Muscle layer of duodenum (tissue), 2 donors: ENCODE data around the gene CNDP2.
A peak's percentile ranks its signal among the peaks of the same experiment; 100 is the strongest.
"Not testable (repeated sequence)": the region's sequence is repeated elsewhere in the genome, so short reads cannot be mapped to it uniquely, and the experiment has no call there.

Experiments used
- H3K27ac ChIP-seq: one replicate; pipeline ENCODE4 v1.7.0; 2013; ENCODE audit warnings: mild to moderate bottlenecking, low read length
- H3K27me3 ChIP-seq: one replicate; pipeline ENCODE4 v1.7.0; 2013; ENCODE audit warnings: low read depth, mild to moderate bottlenecking, control low read depth, low read length
- H3K36me3 ChIP-seq, 2 donors: one replicate each; pipeline ENCODE4 v1.7.0; 2013; ENCODE audit warnings: low read length in 2 of 2, control low read depth in 1 of 2, mild to moderate bottlenecking in 1 of 2; ENCODE audit not compliant: insufficient read depth in 2 of 2, control insufficient read depth in 1 of 2
- H3K4me1 ChIP-seq, 2 donors: one replicate each; pipeline ENCODE4 v1.7.0; 2013; ENCODE audit warnings: low read length in 2 of 2, mild to moderate bottlenecking in 2 of 2, control low read depth in 1 of 2, moderate library complexity in 1 of 2; ENCODE audit not compliant: insufficient read depth in 2 of 2, control insufficient read depth in 1 of 2
- H3K4me3 ChIP-seq, 2 donors: one replicate each; pipeline ENCODE4 v1.7.0; 2013; ENCODE audit warnings: low read length in 2 of 2, low read depth in 1 of 2, mild to moderate bottlenecking in 1 of 2
- H3K9me3 ChIP-seq, 2 donors: one replicate each; pipeline ENCODE4 v1.7.0; 2013; ENCODE audit warnings: low read length in 2 of 2, control low read depth in 1 of 2, mild to moderate bottlenecking in 1 of 2; ENCODE audit not compliant: control insufficient read depth in 1 of 2
- donor health status: healthy.

Gene CNDP2

GRCh38 chr18:74489676-74490075, 6.5 kb upstream of the CNDP2 start:
- H3K9me3 ChIP-seq, result no peaks in the 10 kb centered on the region
- H3K4me3 ChIP-seq, result no peak overlapping the region
- H3K27me3 ChIP-seq, result no peaks in the 10 kb centered on the region
- no peaks in the 10 kb centered on the region for H3K36me3 ChIP-seq
- no peak overlapping the region for H3K27ac ChIP-seq
- H3K4me1 ChIP-seq, result peaks cover 0 to 12% of the 10 kb centered on the region in 2 donors

GRCh38 chr18:74492259-74492658, 3.9 kb upstream of the CNDP2 start:
- H3K27me3 ChIP-seq, result no peaks in the 10 kb centered on the region
- no peak overlapping the region for H3K4me3 ChIP-seq
- H3K27ac ChIP-seq, result no peak overlapping the region
- peaks cover 0 to 3% of the 10 kb centered on the region in 2 donors for H3K36me3 ChIP-seq
- H3K4me1 ChIP-seq, result peaks cover 3 to 6% of the 10 kb centered on the region in 2 donors
- H3K9me3 ChIP-seq, result no peaks in the 10 kb centered on the region

- no peak overlapping the region for H3K27ac ChIP-seq
- H3K27me3 ChIP-seq, result no peaks in the 10 kb centered on the region
- no peaks in the 10 kb centered on the region for H3K9me3 ChIP-seq
- H3K36me3 ChIP-seq, result peaks cover 0 to 3% of the 10 kb centered on the region in 2 donors
- H3K4me1 ChIP-seq, result peaks cover 8 to 15% of the 10 kb centered on the region in 2 donors
- H3K4me3 ChIP-seq, result no peak overlapping the region
Measured at GRCh38 chr18:74493689-74494088, 2.5 kb upstream of the CNDP2 start.

DNA sequence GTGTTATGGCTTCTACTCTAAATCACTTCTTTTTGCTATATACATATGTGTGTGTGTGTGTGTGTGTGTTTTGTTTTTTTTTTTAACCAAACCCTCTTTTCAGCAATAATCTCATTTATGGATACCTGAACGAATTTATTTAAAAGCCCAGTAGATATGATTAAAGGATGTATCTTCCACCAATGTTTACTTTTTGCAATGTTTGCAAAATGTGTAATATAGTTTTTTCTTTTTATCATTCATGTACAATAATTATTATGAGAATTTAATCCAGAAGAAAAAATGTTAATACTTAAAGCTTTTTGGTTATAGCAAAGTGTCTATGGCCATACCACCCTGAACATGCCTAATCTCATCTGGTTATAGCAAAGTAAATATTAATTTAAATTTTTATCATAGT, 1.6 kb upstream of the CNDP2 start:
- H3K27me3 ChIP-seq, result no peaks in the 10 kb centered on the region
- no peak overlapping the region for H3K4me3 ChIP-seq
- peaks cover 16 to 19% of the 10 kb centered on the region in 2 donors for H3K4me1 ChIP-seq
- H3K36me3 ChIP-seq, result peaks cover 0 to 3% of the 10 kb centered on the region in 2 donors
- H3K27ac ChIP-seq, result no peak overlapping the region
- H3K9me3 ChIP-seq, result no peaks in the 10 kb centered on the region

DNA sequence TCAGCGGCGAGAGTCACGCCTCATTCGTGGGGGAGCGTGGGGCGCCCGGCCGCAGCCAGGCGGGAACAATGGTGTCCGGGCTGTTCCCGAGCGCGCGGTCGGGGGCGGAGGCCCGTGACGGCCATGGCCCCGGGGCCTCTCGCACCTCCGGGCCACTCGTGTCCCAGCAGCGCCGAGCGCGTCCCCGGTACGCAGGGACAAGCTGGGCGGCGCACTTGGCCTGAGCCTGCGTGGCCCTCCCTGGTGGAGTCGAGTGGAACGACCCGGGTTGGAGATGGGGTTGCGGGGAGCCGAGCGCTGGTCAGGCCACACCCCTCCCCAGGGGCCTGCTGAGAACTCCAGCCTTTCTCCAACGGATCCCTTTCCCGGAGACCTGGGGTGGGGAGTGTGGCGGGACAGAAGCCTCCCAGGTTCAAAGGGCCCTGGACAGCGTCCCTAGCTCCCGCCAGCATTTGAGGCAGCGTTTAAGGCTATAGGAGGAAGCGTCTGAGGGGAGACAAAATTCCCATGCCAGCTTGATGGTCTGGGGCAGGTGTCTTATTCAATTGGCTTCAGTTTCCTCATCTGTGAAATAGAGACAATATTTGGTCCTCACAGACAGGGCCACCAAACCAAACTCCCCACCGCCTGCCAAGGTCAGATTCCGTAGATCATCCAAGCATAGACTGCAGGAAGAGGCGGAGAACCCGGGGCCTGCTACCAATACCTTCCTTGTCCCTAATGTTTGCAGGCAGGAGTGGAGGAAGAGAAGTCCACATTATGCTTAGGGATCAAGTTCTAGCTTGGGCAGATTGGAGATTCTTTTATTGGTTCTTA, 553 bp downstream of the CNDP2 start:
- peak overlapping the region; percentile 89 to 90 for H3K4me3 ChIP-seq
- H3K27me3 ChIP-seq, result no peaks in the 10 kb centered on the region
- H3K4me1 ChIP-seq, result peaks cover 17 to 19% of the 10 kb centered on the region in 2 donors
- peak overlapping the region; percentile 90 for H3K27ac ChIP-seq
- H3K36me3 ChIP-seq, result peaks cover 8 to 14% of the 10 kb centered on the region in 2 donors
- no peaks in the 10 kb centered on the region for H3K9me3 ChIP-seq

DNA sequence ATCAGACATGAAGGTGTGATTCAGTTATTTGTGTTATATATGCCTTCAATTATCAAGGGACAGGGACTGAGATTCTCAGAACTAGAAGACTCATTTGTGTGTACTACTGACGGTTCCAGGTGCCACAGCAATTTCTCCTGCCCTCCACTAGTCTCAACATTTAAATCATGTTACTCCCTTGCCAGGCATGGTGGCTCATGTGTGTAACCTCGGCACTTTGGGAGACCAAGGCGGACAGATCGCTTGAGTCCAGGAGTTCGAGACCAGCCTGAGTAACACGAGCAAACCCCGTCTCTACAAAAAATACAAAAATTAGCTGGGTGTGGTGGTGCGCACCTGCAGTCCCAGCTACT, 1.1 kb downstream of the CNDP2 start:
- peaks cover 12 to 19% of the 10 kb centered on the region in 2 donors for H3K36me3 ChIP-seq
- no peaks in the 10 kb centered on the region for H3K27me3 ChIP-seq
- H3K4me1 ChIP-seq, result peaks cover 17 to 19% of the 10 kb centered on the region in 2 donors
- peak overlapping the region; percentile 89 to 90 for H3K4me3 ChIP-seq
- H3K27ac ChIP-seq, result peak overlapping the region; percentile 90
- H3K9me3 ChIP-seq, result no peaks in the 10 kb centered on the region

GRCh38 chr18:74497778-74498177, 1.6 kb downstream of the CNDP2 start:
- Histone ChIP-seq H3K27me3 (no peaks in the 10 kb centered on the region), H3K4me3 (no peak overlapping the region), H3K36me3 (peaks cover 17 to 19% of the 10 kb centered on the region in 2 donors), H3K4me1 (peaks cover 17 to 19% of the 10 kb centered on the region in 2 donors), H3K9me3 (no peaks in the 10 kb centered on the region), H3K27ac (no peak overlapping the region)

- Histone ChIP-seq H3K36me3 (peaks cover 24 to 26% of the 10 kb centered on the region in 2 donors), H3K9me3 (no peaks in the 10 kb centered on the region), H3K27me3 (no peaks in the 10 kb centered on the region), H3K4me1 (peaks cover 17 to 19% of the 10 kb centered on the region in 2 donors), H3K4me3 (peak overlapping the region; percentile 36 to 63), H3K27ac (peak overlapping the region; percentile 85)
Measured at GRCh38 chr18:74498712-74499627, 2.8 kb downstream of the CNDP2 start.

DNA sequence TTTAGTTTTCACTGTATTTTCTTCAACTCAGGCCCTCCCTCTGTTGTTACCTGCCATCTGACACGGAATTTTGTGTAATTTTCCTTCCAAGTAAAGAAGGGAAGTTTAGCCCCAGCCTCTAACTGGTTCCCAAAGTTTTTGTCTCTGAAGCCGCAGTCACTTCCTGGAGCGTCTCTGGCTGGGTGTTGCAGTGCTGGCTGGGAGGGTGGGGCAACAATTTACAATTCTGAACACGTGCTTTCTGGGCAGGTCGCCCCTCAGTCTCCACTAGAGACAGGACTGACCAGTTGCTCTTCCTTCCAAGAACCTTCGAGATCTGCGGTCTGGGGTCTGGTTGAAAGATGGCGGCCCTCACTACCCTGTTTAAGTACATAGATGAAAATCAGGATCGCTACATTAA, 3.5 kb downstream of the CNDP2 start:
- Histone ChIP-seq H3K27ac (peak overlapping the region; percentile 85), H3K27me3 (no peaks in the 10 kb centered on the region), H3K4me1 (peaks cover 17 to 19% of the 10 kb centered on the region in 2 donors), H3K36me3 (peaks cover 30 to 32% of the 10 kb centered on the region in 2 donors), H3K9me3 (no peaks in the 10 kb centered on the region), H3K4me3 (peak overlapping the region; percentile 36 to 63)

- Histone ChIP-seq H3K36me3 (peaks cover 33 to 39% of the 10 kb centered on the region in 2 donors), H3K27me3 (no peaks in the 10 kb centered on the region), H3K4me3 (peak overlapping the region in 1 of 2 donors; percentile 63), H3K4me1 (peaks cover 17 to 19% of the 10 kb centered on the region in 2 donors), H3K27ac (peak overlapping the region; percentile 85), H3K9me3 (no peaks in the 10 kb centered on the region)
Measured at GRCh38 chr18:74500372-74500771, 4.2 kb downstream of the CNDP2 start.

DNA sequence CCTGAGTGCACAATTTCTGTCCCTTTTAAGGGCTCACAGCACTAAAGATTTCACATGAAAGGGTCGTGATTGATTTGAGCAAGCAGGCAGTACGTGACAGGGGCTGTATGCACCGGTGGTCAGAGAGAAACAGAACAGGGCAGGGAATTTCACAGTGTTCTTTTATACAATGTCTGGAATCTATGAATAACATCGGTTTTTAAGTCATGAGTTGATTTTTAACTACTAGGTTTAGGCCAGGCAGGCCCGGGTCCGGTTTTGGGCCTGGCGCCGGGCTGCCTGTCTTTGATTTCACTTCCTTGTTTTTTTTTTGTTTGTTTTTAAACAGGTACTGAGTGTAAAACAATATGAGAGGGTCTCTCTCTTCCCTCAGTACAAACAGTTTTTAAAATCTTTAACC, 4.6 kb downstream of the CNDP2 start:
- peaks cover 17 to 19% of the 10 kb centered on the region in 2 donors for H3K4me1 ChIP-seq
- not testable (repeated sequence) for H3K9me3 ChIP-seq, H3K4me3 ChIP-seq, H3K27me3 ChIP-seq
- H3K36me3 ChIP-seq, result peaks cover 33 to 39% of the 10 kb centered on the region in 2 donors
- H3K27ac ChIP-seq, result peak overlapping the region; percentile 85
